Measurements from ENCODE around the gene GJD4.

GRCh38 chr10:35558276-35558675 is 46.9 kb upstream of the GJD4 start:
- no peak for TF ChIP-seq CTCF (IDR thresholded peaks at IDR 0.05 in 8 of 11, conservative IDR thresholded peaks at IDR 0.05 in 3 of 11)
- no peak for TF ChIP-seq POLR2A (IDR thresholded peaks at IDR 0.05)
